Medulla oblongata (tissue), 1 donor: ENCODE data around the gene COMMD1.
A peak's percentile ranks its signal among the peaks of the same experiment; 100 is the strongest.

Source experiments
- DNase-seq: peaks from one replicate; pipeline ENCODE4 v3.0.0-alpha.2; 2015; ENCODE audit errors: extremely low spot score

Gene COMMD1

DNA sequence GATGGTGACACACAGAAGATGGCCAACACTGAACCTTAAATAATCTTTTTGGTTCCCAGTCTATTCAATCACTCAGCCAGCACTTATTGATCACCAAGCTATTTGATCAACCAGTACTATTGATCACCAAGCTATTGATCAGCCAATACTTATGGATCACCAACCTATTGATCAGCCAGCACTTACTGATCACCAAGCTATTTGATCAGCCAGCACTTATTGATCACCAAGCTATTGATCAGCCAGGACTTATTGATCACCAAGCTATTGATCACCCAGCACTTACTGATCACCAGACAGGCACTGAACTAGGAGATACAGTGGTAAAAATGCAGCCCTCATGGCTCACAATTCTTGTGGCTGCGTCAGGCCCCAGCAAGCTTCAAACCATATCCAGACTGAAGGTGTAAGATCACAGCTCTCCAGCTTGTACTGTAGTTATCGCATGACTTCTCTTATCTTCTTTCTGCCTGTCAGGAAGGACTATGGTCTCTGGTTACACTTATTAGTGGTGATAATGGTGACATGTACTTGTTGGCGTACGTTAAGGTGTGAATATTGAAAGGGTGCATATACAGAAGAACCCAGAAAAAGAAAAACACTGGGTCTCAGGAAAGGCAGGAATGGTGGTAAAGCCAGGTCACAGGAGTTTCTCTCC, 272.0 kb downstream of the COMMD1 start:
- DNase-seq: no peak

DNA sequence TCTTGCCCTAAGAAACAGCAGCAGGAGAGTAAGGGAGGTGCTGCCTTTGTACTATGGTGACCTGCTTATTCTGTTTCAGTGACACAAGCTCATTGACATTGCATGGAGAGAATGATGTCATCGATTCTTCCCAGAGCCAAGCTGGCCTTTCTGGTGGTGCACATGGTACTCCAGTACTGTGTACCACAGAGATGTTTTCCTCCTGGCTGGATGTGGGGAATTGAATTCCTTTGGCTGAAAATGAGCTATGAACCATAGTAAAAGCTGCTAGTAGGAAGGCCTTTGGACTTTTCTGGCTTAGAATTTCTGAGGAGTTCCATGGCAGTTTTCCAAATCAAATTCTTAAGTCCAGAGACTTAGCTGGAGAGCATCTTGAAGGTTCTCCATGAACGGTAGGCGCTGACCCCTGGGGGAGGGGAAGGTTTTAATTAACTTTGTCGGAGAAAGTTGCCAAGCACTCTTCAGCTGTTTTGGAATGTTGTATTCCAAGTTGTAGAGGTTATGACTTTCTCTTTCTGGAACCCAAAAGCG, 273.3 kb downstream of the COMMD1 start:
- peak; percentile 61 for DNase-seq

DNA sequence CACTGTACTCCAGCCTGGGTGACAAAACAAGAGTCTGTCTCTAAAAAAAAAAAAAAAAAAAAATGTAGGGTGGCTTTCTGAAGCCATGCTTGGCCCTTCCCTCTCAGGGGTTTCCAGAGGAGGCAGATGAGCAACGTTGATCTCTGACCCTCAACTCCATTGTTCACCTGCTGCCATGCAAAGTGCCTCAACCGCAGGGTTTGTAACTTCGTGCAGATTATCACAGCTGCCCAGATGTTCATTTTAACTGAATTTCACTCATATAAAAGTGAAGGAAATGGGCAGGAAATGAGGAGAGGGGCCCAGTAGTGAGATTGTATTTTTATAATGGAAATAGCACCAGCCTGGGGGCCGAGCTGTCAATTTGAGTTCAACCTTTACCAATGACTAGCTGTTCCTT, 275.5 kb downstream of the COMMD1 start:
- no peak for DNase-seq

DNA sequence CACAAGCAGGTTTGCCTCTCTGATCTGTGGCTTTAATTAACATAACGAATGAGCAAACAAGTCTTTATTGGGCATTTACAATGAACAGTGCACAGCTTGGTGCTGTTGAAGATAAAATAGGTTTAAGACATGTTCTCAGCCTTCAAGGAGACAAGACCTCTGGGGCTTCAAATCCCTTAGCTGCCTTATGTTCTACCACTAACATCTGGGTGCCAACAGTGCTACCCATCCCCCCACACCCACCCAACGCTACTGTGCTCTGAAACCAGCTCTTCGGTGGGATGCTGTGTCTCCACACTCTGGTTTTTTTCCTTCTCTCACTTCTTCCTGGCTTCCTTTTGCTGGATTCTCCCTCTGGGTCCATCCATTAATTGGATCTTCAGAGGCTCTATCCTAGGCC, 276.4 kb downstream of the COMMD1 start:
- no peak for DNase-seq

- DNase-seq: no peak
Observed at GRCh38 chr2:62184512-62185230, 279.2 kb downstream of the COMMD1 start.
